ENCODE measurements around the gene CHKB. TPM values are rescaled to one million over a fixed set of nuclear protein-coding genes. Genes with fewer than 3 reads are reported as not detected.
A peak's percentile ranks its signal among the peaks of the same experiment; 100 is the strongest.
"Not testable (repeated sequence)": the region's sequence is repeated elsewhere in the genome, so short reads cannot be mapped to it uniquely, and the experiment has no call there.

CHKB gene
- total and polyA plus RNA-seq, 12 donors = 27.1 to 251 (median 39.9) TPM

DNA sequence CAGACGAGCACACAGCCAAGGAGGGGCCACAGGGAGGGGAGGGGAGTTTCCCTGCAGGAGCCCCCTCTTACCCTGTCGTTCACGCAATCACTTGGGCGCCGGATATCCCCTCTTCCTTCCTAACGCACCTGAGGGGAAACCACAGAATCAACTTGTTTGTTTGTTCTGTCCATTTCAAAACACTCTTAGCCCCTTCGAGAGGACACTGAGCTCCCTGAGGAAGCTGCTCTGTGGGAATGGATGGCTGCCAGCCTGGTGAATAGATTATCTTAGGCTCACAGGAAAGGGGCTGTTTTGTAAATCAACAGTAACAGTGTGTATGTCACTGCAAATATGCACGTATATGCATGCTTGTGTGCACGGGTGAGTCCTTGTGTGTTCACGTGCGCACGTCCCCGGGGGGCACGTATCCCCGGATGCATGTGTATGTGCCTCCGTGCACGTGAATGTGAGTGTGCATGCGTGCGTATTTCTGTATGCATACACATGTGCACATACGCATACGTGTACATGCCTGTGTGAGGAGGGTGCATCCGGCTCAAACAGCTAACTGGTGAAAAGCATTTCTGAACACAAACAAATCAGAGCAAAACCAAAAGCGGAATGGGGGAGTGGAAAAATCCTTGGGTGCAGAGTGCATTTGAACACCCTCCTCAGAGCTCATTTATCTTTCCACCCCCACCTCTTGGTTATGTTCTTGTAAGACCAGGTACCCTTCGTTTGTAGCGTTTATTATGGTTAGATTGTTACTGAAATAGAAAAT lies 38.1 kb upstream of the CHKB start:
- peak overlapping the region in 8 of 10 donors; percentile 23 to 84 (median 66) for H3K27ac ChIP-seq

GRCh38 chr22:50614296-50614695 lies 31.6 kb upstream of the CHKB start:
- H3K36me3 ChIP-seq; H3K4me3 ChIP-seq; DNase-seq; H3K27ac ChIP-seq; H3K9me3 ChIP-seq; ATAC-seq; intact Hi-C loops (cut with DNase I): not testable (repeated sequence)
- 90 to 96% methylated on average over 3 of the region's 3 CpGs for WGBS, 2 donors
- H3K4me1 ChIP-seq = peaks cover 0 to 11% (median 0%) of the 10 kb centered on the region in 9 donors
- peaks cover 0 to 18% (median 0%) of the 10 kb centered on the region in 7 donors for H3K27me3 ChIP-seq

More for the DNA sequence above, 38.1 kb upstream of the CHKB start:
- peak; percentile 74 to 93 (median 86) for ATAC-seq
- H3K9me3 ChIP-seq = no peaks in the 10 kb centered on the region
- DNase-seq = peak; percentile 80 to 88
- TF ChIP-seq CTCF (IDR thresholded peaks at IDR 0.05) = peak in 3 of 9 donors; percentile 2 to 85 (median 14)
- intact Hi-C loops (cut with DNase I) = loop anchor here in 5 of 10 donors (2.0 to 5.0 kb wide), 5 partner anchors 38 to 378 kb away; partner anchors contain the start of genes CPT1B (in 3 of the 5), SCO2 (in 2 of the 5), TYMP (in 2 of the 5) and CHKB (in 1 of the 5)
- H3K4me3 ChIP-seq = peak overlapping the region in 8 of 10 donors; percentile 23 to 52 (median 39)
- H3K27me3 ChIP-seq = peaks cover 0 to 8% (median 0%) of the 10 kb centered on the region in 7 donors
- 15 to 20% methylated on average over 25 of the region's 25 CpGs for WGBS, 2 donors
- H3K36me3 ChIP-seq = peaks cover 0 to 13% (median 0%) of the 10 kb centered on the region in 9 donors
- peaks cover 2 to 37% (median 31%) of the 10 kb centered on the region in 9 donors for H3K4me1 ChIP-seq

DNA sequence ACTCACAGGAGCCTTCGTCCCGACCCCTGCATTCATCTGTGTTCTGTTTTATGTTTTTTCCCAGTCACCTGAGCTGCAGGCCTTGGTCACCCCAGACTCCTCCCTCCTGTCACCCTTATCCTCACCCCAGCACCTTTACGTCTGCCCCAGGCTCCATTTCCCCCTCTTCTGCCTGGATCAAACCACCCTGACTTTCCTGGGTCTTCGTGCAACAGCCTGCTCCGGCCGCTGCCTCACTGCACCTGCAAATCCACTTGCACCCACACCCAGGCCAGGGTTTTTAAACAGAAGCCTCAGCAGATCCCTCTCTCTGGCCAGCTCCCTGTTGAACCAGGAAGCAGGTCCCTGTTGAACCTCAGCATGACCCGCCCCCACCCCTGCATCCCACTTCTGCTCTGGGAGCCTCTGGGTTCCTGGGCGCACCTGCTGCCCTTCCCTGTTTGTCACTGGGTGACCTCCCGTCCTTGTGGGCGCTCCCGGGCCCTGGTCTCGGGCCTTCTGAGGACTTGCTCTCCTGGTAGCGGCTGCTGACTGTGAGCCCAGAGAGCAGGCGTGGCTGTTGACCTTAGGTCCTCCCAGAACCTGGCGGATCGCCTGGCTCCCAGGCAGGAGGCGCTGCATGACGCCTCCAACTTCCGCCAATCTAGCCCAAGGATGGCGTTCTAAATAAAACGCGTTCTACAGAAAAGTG lies 30.8 kb upstream of the CHKB start:
- Histone ChIP-seq H3K4me1 (peaks cover 0 to 11% (median 0%) of the 10 kb centered on the region in 9 donors), H3K27ac (peak overlapping the region in 5 of 10 donors; percentile 21 to 64 (median 39)), H3K9me3 (no peaks in the 10 kb centered on the region), H3K4me3 (no peak overlapping the region), H3K27me3 (peaks cover 0 to 18% (median 0%) of the 10 kb centered on the region in 7 donors), H3K36me3 (no peaks in the 10 kb centered on the region)
- ATAC-seq = peak; percentile 82 to 92 (median 87)
- TF ChIP-seq CTCF (IDR thresholded peaks at IDR 0.05) = peak in 3 of 9 donors; percentile 14 to 41 (median 38)
- WGBS, 2 donors = 59 to 68% methylated on average over 22 of the region's 22 CpGs
- DNase-seq = peak; percentile 54 to 75
- intact Hi-C loops (cut with DNase I) = no loop called here

GRCh38 chr22:50612528-50613221 lies 30.0 kb upstream of the CHKB start:
- ATAC-seq = no peak
- no peak for DNase-seq
- H3K27ac ChIP-seq = peak overlapping the region in 1 of 10 donors; percentile 44
- intact Hi-C loops (cut with DNase I) = no loop called here
- H3K9me3 ChIP-seq = no peaks in the 10 kb centered on the region
- TF ChIP-seq CTCF (IDR thresholded peaks at IDR 0.05) = no peak
- H3K27me3 ChIP-seq = peaks cover 0 to 20% (median 2%) of the 10 kb centered on the region in 7 donors
- H3K4me1 ChIP-seq = peaks cover 0 to 11% (median 0%) of the 10 kb centered on the region in 9 donors
- no peak overlapping the region for H3K4me3 ChIP-seq
- H3K36me3 ChIP-seq = no peaks in the 10 kb centered on the region
- WGBS, 2 donors = 39 to 41% methylated on average over 31 of the region's 31 CpGs
